ENCODE results near the gene EYS.

The EYS gene

GRCh38 chr6:63788569-63788968 lies 1918.5 kb downstream of the EYS start:
- no peak for TF ChIP-seq CTCF (IDR thresholded peaks at IDR 0.05; ENCODE audit: extremely low read depth, insufficient read depth, missing control alignments)
- in situ Hi-C loops (cut with MboI; ENCODE audit: low pct_unique_long_range_greater_than_20kb, low sequenced_read_pairs, unreplicated experiment): no loop called here
- DNase-seq (ENCODE audit: low spot score): no peak

- TF ChIP-seq CTCF (IDR thresholded peaks at IDR 0.05; ENCODE audit: extremely low read depth, insufficient read depth, missing control alignments): no peak
- in situ Hi-C loops (cut with MboI; ENCODE audit: low pct_unique_long_range_greater_than_20kb, low sequenced_read_pairs, unreplicated experiment): no loop called here
- DNase-seq (ENCODE audit: low spot score): no peak
Measured at GRCh38 chr6:63787021-63787420, 1920.0 kb downstream of the EYS start.

GRCh38 chr6:63785006-63785405 lies 1922.0 kb downstream of the EYS start:
- DNase-seq (ENCODE audit: low spot score): no peak
- no peak for TF ChIP-seq CTCF (IDR thresholded peaks at IDR 0.05; ENCODE audit: extremely low read depth, insufficient read depth, missing control alignments)
- in situ Hi-C loops (cut with MboI; ENCODE audit: low pct_unique_long_range_greater_than_20kb, low sequenced_read_pairs, unreplicated experiment): no loop called here

- no peak for TF ChIP-seq CTCF (IDR thresholded peaks at IDR 0.05; ENCODE audit: extremely low read depth, insufficient read depth, missing control alignments)
- no peak for DNase-seq (ENCODE audit: low spot score)
- in situ Hi-C loops (cut with MboI; ENCODE audit: low pct_unique_long_range_greater_than_20kb, low sequenced_read_pairs, unreplicated experiment): no loop called here
Measured at GRCh38 chr6:63783096-63783495, 1923.9 kb downstream of the EYS start.

GRCh38 chr6:63774961-63775360 lies 1932.1 kb downstream of the EYS start:
- DNase-seq (ENCODE audit: low spot score): no peak
- TF ChIP-seq CTCF (IDR thresholded peaks at IDR 0.05; ENCODE audit: extremely low read depth, insufficient read depth, missing control alignments): no peak
- in situ Hi-C loops (cut with MboI; ENCODE audit: low pct_unique_long_range_greater_than_20kb, low sequenced_read_pairs, unreplicated experiment): no loop called here

- no peak for TF ChIP-seq CTCF (IDR thresholded peaks at IDR 0.05; ENCODE audit: extremely low read depth, insufficient read depth, missing control alignments)
- DNase-seq (ENCODE audit: low spot score): no peak
- in situ Hi-C loops (cut with MboI; ENCODE audit: low pct_unique_long_range_greater_than_20kb, low sequenced_read_pairs, unreplicated experiment): no loop called here
Measured at GRCh38 chr6:63773200-63773599, 1933.8 kb downstream of the EYS start.

- no peak for DNase-seq (ENCODE audit: low spot score)
- TF ChIP-seq CTCF (IDR thresholded peaks at IDR 0.05; ENCODE audit: extremely low read depth, insufficient read depth, missing control alignments): no peak
- in situ Hi-C loops (cut with MboI; ENCODE audit: low pct_unique_long_range_greater_than_20kb, low sequenced_read_pairs, unreplicated experiment): loop anchor here (10.0 kb wide), 2 partner anchors 171 to 411 kb away; no protein-coding TSS in a partner anchor
Measured at GRCh38 chr6:63765828-63766227, 1941.2 kb downstream of the EYS start.
